GM21825 (cell line): ENCODE results near the gene IRS1.

ENCODE experiments used
- ATAC-seq: cut with Tn5 transposase; IDR thresholded peaks from one replicate; pipeline ENCODE4 v1.9.1; 2021; ENCODE audit warnings: mild to moderate bottlenecking, moderate library complexity; ENCODE audit not compliant: unreplicated experiment

IRS1 gene

GRCh38 chr2:226693521-226693920 is 106.1 kb downstream of the IRS1 start:
- no peak for ATAC-seq

DNA sequence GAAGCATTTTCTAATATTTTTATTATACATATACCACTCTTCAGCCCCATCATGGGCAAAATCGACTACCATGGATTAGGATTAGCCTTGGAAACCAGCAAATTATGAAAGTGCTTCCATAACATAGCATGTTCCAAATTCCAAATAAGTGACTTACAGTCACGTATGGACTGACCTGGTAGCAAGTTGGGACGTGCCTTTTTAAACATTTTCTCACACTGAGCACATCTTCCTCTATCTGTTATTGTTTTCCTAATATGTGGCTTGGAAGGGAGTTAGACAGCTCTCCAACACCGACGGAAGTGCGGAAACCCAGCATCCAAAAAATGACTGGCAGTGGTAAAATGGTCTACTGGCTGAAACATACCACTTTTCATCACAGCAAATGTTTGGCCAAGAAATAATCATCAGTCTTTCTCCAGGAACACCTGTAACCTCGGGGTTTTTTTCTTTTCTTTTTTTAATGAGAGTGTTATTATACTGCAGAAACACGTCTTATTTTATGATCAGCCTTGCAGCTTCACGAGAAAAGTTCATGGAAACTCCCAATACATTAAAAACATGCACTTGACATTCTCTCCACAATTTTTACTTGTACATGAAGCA is 107.0 kb downstream of the IRS1 start:
- no peak for ATAC-seq

- no peak for ATAC-seq
These were observed 108.4 kb downstream of the IRS1 start for GRCh38 chr2:226691255-226691654.

DNA sequence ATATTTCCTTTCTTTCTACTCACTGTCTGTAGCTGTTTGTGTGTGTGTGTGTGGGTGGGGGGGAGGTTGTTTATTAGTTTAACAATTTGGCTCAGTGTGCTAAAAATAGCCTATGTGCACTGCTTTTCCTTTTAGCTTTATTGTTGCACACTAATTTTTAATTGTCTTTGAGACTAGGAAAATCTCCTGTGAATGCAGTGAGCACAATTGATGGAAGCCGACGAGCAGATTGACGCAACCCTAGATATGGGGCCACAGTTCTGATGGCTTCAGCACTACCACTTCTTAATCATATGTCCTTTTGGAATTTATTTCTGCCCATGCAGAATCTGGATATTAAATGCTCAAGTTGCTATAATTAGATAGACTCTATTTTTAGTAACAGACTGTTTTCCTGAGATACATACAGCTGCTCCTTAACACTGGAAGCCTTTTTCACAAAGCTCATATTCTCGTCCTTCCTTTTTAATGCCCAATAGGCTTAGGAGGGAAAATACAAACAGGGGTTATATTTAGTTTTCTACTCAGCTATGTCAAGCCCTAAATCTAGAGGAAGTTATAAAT is 109.1 kb downstream of the IRS1 start:
- no peak for ATAC-seq

DNA sequence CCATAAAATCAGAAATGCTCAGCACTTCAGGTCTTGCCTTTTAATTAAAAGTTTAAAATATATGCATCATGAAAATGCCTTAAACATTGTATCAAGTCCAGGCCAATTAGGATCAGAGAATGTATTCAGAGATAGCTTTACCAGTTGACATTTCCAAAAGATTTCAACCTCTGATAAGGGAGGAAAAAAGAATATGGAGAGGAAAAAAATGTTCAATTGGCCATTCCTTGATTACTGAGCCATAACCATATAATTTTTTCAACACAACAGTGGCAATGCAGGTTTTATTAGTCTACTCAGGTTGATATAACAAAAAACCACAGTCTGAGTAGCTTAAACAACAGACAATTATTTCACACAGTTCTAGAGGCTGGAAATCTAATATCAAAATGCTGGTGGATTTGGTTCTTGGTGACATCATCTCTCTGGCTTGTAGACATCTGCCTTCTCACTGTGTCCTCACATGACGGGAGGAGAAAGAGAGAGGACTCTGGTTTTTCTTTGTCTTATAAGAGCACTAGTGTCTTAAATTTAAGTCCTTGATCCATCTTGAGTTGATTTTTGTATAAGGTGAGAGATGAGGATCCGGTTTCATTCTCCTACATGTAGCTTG is 111.9 kb downstream of the IRS1 start:
- ATAC-seq, result no peak

- no peak for ATAC-seq
These were observed 115.1 kb downstream of the IRS1 start for GRCh38 chr2:226684563-226684959.

DNA sequence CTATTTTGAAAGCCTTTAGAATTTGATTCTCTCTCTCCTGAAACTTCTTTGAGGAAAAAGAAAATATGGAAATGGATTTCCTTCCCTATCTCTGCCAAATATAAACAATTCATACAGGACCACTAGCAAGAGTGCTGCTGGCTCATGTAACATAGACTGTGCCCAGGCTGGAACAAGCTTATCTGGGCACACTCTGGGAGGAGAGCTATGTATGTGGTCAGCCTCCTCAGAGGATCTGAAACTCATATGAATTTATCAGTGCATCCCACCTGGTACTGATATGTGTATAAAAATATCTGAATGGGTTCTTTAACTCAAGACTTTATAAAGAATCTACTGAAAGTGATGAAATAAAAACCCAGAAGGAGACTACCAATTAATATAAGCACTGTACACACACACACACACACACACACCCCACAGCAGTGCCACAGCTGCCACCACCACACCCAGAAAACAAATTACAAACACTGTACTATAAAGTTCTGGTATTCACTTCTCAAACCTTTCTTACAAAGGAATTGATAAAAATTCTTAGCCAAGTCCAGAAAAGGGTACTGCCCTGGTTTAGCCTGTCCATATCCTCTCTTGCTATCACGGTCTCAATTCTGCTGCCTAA is 115.6 kb downstream of the IRS1 start:
- ATAC-seq, result no peak

DNA sequence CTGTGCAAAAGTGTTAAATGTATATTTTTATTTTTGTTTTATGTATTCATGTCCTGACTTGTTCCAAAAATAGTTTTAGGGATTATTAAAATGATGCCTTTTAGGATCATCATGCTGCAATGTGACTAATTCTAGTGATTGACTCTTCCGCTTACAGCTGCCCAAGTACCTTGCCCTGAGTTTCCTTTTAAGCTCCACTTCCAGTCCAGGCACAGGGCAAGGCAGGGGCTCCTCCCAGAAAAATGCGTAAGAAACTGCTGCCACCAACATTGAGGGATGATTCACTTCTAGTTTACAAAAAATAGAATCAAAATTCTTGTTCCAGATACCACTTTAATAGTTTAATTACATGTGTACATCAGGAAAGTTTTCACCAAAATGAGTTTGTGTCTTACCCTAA is 116.4 kb downstream of the IRS1 start:
- no peak for ATAC-seq
